GM18526 (cell line): ENCODE data around the gene BCL2.
A peak's percentile ranks its signal among the peaks of the same experiment; 100 is the strongest.

ENCODE experiments used
- POLR2A ChIP-seq: IDR thresholded peaks from 3 replicates; pipeline ENCODE4 v1.6.1; 2011; ENCODE audit not compliant: insufficient read length; ENCODE audit errors: extremely low read depth

The BCL2 gene

GRCh38 chr18:63149302-63149587 lies 170.3 kb downstream of the BCL2 start:
- TF ChIP-seq POLR2A, result no peak

- TF ChIP-seq POLR2A, result no peak
Observed at GRCh38 chr18:63148449-63149301, 170.9 kb downstream of the BCL2 start.

GRCh38 chr18:63147973-63148372 lies 171.6 kb downstream of the BCL2 start:
- no peak for TF ChIP-seq POLR2A

DNA sequence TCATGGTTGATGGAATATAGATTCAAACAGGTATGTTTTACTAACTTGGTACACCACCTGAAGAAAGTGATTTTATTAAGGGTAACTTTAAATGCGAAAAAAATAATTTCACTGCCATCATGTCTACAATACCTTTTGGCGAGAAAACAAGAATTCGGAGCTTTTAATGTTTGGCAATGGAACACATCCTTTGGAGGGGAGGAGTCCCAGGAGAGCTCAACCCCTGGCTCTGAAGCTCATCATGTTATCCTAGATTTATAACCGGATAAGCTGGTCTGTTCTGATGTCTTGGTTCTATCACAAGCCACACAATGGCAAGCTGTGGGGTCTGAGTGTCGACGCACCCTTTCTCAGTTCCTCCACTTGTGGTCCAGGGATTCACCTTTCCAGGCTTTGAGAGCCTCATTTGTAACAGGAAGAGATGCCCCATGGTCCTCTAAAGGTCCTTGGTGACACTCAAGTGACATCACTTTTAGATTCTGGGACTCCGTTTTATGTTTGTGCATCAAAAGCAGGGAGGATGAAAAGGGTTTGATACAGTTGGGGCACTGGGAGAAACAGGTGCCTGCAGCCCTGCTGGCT lies 172.7 kb downstream of the BCL2 start:
- TF ChIP-seq POLR2A, result no peak

DNA sequence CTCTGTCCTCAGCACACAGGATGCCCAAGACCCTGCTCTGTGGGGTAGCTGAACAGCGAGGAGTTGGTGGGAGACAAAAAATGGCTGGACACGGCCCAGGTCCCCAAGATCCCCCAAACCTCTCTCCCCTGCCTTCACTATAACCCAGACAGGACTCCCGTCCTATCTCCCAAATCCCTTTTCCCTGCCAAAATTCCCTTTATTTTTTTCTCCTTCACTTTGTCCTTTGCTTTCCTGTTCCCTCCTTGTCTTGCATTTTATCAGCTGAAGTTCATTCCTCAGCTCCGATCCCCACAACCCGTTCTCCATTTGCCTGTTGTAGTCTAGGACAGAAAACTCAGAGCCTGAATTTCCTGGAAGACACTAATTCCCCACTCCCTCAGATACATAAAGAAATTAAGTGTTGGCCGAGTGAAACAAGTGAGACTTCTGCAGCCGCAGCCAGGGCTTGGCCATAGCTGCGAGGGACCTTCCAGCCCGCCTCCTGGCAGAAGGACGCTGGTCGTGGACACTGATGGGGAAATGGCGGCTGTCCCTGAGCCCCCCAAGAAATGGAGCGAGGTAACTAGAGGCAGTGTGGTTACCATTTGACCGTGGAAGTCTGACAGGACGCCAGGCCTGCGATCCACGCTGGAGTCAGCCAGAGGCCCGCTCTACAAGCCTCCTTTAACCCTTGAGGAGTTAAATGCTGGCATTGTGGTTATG lies 173.6 kb downstream of the BCL2 start:
- no peak for TF ChIP-seq POLR2A

GRCh38 chr18:63145166-63145850 lies 174.3 kb downstream of the BCL2 start:
- TF ChIP-seq POLR2A, result no peak

DNA sequence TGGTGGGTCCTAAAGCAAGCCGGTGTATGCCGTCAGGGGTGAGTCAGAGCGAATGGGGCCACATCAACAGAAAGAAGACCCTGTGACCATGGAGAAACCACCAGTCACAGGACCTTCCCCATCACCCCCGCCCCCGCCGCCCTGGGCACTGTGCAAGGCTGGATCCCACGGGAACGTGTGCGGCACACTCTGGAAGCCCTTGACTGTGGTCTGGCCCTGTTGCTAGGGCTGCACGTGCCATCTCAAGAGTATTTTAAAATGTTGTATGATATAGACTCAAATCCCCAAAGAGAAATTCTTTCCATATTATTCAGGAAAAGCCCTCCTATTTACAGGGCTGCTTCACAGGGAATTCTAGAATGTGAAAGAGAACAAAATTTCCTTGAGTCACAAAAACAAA lies 174.8 kb downstream of the BCL2 start:
- TF ChIP-seq POLR2A, result no peak

DNA sequence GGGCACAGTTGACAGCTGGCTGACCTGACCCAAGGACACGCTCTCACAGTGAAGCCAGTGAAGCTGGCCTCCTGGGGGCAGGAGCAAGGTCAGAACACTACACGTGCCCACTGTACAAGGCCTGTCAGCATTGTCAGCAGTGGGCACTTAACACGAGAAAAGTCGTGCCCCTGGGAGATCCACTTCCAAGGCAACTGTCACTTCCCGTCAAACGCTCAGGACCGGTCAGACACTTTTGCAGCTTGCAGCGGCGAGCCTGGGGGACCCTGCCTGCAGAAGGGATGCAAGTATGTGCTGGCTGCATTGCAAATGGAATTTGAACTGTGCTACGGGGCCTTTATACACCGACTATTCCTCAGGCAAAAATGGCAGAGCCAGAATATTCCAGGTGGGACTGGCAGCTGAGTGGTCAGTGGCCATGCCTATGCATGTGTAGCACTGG lies 176.2 kb downstream of the BCL2 start:
- TF ChIP-seq POLR2A, result no peak

GRCh38 chr18:63142594-63143225 lies 176.9 kb downstream of the BCL2 start:
- peak; percentile 6 for TF ChIP-seq POLR2A

DNA sequence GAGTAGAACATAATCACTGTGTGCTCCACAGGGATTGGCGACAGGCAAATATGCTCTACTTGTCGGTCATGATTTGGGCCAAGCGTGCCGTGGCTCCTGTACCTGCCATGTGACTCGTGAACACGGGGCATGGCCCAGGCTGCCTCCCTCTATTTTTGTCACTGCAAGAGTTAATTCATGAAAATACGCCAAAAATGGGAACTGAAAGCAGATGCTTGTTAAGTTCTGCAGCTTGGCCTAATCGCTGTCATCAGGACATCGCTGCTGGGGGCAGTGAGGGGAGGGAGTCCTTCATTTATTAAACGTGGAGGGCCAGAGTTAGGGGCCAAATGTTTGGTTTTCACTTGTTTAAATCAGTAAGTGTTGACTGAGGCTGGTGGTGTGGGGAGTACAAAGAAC lies 177.8 kb downstream of the BCL2 start:
- TF ChIP-seq POLR2A, result no peak

GRCh38 chr18:63140997-63141777 lies 178.4 kb downstream of the BCL2 start:
- TF ChIP-seq POLR2A, result no peak

DNA sequence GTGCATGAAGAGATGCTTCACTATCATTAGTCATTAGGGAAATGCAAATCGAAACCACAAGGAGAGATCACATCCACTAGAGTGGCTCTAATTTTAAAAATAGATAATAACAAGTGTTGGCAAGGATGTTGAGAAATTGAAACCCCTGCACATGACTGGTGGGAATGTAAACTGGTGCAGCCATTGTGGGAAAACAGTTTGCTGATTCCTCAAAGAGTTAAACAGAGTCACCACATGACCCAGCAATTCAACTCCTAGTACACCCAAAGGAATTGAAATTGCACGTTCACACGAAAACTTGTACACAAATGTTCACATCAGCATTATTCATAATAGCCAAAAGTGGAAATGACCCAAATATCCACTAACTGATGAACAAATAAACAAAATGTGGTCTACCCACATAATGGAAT lies 179.5 kb downstream of the BCL2 start:
- no peak for TF ChIP-seq POLR2A

DNA sequence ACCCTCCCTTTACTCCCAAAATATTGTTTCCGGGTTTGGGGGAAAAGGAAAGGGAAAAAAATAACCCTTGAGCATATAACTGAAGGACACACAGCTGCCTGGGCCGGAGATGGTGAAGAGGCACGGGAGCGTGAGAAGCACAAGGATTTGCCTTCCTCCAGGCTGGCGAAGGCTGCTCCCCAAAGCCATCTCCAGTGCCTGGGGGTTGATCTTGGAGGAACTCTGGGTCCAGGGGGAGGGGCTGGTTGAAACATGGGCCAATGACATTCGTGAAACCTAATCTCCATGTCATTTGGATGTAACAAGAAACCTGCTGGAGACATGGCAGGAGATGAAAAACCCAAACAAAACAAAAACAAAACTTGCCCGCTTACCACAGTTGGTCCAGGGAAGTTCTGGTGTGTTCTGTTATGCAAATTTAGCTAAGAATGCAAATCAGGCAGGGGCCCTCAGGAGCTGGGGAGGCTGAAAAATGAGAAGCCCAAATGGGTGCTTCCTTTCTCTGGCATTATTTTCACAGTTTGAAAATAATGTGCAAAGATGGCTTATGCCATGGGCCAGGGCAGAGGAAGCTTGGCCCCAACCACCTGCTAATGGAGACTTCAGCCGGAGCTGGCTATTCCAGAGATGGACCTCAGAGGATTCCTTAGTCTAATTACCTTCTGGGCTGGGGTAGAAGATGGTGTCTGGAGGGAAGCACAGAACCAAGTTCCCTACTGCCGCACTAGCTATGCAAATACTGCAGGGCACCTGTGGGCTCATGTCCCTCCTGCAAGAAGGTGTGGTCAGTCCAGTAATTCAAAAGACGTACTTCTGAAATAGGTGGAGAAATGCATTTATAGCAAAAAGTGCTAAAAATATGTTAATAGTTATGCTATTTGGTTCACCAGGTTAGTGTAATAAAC lies 180.9 kb downstream of the BCL2 start:
- peak; percentile 34 for TF ChIP-seq POLR2A
